Hippocampal formation (tissue), 2 donors: ENCODE results near the gene RFPL3.
"Not testable (repeated sequence)": the region's sequence is repeated elsewhere in the genome, so short reads cannot be mapped to it uniquely, and the experiment has no call there.

Experiments used
- DNase-seq, 2 donors: peaks; one replicate each; lab custom pipeline; 2025; lab: John Stamatoyannopoulos, UW

Gene RFPL3

DNA sequence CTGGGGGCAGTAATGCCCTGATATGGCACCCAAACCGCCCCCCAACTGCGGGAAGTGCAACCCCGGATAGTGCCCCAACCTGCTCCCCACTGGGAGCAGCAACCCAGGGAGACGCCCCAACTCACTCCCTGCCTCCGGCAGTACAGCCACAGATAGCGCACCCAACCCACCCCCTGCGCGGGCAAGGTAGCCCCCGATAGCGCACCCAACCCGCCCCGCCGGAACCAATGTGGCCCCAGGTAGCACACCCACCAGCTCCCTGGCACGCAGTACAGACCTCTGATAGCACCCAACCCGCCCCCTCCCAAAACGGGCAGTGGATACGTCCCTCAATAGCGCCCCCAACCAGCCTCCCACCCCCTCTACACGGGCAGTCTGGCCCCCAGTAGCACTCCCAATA is 3.8 kb upstream of the RFPL3 start:
- DNase-seq: no peak

DNA sequence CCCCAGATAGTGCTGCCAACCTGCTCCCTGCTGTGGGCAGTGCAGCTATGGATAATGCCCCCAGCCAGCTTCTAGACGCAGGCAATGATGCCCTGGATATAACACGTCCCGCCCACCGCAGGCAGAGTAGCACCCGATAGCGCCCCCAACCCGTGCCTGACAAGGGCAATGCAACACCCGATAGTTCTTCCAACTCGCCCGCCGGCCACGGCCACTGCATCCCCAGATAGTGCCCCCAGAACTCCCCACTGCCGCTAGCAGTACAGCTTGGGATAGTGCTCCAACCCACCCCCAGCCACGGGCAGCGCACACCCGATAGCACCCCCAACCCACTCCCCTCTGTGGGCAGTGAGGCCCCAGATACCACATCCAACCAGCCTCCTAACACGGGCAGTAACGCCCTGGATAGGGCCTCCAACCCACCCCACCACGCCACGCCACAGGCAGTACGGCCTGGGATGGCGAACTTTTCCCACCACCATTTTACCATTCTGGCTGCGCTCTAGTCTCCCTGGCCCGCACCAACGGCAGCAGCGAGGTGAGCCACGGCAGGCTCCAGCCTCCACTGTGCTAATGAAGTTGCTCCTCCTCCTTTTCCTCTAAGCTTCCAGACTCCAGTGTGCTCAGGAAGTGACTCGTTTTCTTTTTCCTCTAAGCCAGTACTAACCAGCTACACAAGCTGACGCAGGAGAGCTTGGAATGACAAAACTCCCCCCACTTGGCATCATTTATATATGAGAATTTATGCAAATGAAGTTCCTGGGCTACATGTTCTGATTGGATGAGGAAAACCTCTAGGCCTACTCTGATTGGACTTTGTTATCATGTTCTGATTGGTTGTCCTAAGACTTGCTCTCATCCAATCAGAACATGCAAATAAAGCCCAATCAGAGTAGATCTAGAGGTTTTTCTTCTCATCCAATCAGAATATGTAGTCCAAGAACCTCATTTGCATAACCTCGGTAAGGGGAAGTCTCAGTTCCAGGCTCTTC is 3.0 kb upstream of the RFPL3 start:
- no peak for DNase-seq

DNA sequence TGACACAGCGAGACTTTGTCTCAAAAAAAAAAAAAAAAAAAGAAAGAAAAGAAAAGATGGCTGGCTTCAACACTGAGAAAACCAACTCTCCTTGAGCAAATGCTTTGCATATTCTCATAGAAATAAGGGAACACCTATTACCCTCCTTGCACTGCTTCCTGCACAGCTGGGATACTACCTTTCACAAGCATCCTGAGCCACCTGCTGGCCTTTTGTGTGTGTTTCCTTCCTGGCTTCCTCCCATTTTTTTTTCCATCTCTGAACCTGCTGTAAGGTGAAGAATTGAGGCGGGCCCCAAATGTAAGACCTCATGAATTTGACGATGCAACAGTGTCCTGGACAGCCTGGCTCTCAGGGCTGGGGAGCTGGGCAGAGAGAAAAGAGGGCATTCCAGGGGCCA is 1.9 kb upstream of the RFPL3 start:
- DNase-seq: no peak

DNA sequence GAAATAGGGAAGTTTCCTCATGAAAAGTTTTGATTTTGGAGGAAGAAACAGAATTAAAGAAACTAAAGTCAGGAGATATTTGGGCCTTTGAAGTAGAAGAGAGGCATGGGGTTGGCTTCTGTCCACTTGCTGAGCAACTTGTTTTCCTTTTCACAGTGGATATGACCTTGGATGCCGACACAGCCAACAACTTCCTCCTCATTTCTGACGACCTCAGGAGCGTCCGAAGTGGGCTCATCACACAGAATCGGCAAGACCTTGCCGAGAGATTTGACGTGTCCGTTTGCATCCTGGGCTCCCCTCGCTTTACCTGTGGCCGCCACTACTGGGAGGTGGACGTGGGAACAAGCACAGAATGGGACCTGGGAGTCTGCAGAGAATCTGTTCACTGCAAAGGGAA is 2.4 kb downstream of the RFPL3 start:
- not testable (repeated sequence) for DNase-seq

DNA sequence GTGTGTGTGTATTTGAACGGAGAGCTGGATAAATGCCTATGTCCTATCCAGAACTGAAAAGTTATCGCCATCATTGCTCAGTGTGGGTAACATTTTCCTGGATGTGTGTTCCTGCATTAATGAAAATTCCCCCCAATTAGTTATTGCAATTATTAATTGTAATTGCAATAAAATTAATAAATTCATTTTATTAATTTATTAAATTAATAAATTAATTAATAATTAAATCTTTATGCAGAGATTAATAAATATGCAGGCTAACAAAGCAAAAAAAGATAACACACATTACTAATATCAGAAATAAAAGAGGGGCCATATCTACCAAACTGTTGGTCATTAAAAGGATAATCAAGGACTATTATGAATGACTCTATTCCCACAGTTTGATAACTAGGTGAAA is 3.6 kb downstream of the RFPL3 start:
- DNase-seq: no peak

DNA sequence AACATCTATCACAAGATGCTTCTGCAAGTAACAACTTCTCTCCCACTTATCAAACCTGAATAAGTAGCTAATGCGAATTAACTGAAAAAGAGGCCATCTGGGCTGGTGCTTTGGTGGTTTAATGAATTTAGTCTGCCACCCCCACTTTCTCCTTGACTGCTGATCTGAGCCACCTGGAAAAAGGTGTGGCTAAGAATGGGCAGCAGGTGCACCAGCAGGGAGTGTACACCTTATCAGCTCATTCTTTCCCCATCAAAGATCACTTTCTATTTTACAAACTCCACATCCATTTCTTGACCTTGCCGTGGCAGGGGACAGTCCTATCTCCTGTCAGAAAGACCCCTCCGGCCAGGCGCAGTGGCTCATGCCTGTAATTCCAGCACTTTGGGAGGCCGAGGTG is 6.5 kb downstream of the RFPL3 start:
- DNase-seq: no peak

DNA sequence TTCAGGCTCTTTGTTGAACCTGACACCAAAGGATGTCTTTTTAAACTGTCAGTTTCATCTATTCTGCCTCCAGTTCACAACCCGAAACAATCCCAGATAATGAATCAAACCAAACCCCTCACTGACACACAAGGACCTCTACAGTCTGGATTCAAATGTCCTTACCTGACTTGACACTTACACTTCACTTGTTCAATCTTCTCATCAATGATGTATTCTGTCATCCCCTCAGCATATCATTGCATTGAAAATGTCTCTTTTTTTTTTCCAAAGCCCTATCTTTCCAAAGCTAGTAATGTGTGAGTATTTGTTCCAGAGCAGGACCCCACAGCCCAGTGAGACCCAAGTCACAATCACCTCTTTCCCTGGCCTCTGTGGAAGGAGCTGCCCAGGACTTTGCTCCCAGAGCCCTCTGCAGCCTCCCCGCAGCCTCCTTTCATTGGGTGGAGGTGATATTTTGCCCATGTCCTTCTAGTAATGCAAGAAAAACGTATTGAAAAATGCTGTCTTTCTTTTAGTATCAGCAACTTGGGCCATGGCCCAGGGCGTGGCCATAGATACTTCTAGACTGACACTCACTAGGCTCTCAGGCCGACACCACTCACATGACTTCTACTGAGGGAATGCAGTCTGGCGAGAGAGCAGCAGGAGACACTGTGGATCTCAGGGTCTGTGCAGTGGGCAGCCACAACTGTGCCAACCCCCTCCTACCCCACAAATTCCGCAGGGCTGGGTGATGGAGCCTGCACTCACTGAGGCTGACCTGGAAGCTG is 18.2 kb downstream of the RFPL3 start:
- no peak for DNase-seq

DNA sequence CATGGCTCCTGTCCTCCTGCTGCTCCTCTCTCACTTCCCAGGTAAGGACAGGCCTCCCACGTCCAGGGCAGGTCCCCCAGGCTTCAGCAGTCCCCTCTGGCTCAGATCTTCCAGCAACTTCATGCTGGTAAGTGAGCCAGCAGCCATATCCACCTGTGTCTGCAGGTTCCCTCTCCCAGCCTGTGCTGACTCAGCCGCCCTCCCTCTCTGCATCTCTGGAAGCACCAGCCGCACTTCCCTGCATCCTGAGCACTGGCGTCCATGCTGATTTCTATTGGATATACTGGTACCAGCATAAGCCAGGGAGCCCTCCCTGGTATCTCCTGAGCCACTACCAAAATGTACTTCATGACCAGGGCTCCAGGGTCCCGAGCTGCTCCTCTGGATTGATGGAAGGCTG is 19.0 kb downstream of the RFPL3 start:
- DNase-seq: no peak

DNA sequence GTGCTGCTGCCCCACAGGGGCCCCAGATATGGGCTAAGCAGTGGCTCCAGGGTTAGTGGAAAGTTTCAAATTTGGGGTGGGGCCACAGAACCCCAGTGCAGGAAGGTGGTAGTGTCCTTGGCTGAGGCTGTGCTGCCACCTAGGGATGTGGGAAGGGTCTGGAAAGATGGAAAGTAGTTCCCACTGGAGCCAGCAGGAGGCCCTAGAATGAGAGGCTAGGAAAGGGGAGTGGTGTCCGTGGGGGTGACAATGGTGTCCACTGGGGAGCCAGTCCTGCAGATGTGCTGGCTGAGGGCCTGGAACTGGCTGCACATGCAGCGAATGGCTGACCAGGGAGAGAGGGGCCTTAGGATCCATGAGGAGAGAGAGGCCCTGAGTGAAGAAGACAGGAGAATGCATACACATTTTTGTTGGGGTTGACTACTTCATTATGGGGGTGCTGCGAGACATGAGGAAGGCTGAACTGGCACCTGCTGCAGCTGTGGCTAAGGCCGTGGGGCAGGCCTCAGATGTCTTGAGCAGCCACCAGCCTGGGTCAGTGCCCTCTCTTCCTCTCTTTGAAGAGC is 21.1 kb downstream of the RFPL3 start:
- peak; percentile 34 to 39 for DNase-seq

DNA sequence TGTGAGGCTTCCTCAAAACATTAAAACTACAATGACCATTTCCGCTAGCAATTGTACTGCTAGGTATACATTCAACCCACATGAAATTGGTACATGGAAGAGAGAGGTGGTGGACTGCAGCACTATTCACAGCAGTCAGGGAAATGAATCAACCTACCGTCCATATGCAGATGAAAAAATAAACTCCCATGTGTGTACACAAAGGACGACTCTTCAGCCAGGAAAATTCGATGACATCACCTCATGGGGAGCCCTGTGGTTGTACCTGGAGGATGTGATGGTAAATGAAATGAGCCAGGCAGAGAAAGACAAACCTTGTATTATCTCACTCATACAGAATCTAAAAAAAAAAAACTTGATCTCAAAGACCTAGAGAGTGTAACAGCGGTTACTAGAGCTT is 23.3 kb downstream of the RFPL3 start:
- DNase-seq: no peak

DNA sequence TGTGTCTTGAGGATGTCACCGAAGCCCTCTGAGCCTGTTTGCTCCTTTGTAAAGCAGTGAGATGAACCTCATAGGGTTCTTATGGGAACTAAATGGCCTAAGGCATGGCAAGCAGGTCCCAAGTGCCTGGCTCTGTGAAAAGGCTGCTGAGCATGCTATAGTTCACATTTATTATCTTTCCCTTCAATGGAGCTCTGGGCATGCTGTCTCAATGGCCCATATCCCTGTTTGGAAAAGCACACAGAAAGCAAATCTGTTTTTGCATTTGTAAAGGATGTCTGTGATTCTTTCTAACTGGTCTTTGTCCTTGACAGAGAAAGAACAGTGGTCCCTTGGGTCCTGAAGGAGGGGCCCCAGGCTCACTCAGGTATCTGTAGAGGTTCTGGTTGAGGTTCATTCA is 28.0 kb downstream of the RFPL3 start:
- DNase-seq: no peak

DNA sequence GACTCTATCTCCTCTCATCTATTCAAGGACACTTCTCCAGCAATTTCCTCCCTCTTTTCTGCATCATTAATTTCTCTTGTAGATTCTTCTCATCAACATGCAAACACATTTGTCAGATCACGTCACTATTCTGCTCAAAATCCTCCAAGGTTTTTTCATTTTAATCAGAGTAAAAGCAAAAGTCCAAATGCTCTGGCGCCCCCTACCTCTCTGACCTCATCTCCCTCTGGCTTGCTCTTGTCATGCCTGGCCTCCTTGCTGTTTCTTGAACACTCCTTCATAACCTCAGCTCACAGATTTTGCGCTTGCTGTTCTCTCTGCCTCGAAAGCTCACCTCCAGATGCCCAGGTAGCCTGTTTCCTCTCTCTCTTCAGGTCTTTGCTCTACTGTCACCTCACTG is 32.0 kb downstream of the RFPL3 start:
- no peak for DNase-seq

DNA sequence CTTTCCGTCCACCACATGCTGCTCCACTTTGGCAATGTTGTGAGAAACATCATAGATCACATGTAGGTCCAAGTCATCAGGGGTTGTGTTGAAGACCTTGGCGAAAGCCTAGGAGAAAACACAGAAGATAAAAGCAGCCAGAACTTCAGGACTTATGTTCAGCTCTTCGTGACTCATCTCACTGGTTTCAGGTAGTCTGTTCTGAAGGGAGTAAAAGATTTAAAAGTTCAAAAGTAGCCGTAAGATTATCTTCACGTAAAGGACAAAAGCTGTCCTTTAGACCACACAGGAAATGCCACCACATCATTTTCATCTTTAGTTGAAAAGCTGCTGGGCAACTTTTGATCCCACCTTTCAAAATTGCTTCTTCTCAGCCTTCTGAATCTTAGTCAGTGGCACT is 37.4 kb downstream of the RFPL3 start:
- DNase-seq: no peak

DNA sequence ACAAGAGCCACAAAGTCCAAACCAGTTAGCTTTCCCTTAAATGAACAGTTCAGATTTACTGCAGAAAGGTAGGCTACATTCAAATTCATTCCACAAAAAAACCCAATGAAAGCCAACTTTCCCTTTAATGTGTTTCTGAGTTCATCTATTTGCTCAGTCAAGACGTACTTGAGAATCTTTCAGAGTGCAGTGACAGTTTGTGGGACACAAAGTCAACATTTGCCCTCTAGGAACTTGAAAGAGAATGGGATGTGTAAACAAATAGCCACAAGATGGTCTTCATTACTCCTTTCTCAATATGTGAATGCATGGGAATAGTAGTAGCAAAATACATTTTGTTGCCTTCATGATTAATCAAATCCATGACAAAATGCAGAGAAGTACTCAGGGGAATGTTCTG is 38.6 kb downstream of the RFPL3 start:
- no peak for DNase-seq

DNA sequence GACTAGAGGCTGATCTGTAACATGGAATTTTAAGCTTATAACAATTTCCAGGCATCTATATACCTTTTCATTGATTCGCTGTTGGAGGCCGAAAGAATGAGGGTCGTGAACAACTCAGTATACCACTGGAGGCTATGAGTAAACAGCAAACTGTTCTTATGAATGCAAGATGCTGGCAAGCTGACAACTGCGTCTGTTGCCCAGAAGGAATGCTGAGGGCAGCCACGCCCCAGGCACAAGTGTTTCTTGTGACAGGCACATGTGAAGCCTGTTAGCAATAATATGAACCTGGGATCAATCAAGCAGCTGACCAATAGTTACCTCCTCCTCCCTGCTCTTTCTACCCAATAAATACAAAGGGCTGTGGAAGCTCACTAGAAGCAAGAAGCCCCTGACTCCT is 39.1 kb downstream of the RFPL3 start:
- DNase-seq: no peak

DNA sequence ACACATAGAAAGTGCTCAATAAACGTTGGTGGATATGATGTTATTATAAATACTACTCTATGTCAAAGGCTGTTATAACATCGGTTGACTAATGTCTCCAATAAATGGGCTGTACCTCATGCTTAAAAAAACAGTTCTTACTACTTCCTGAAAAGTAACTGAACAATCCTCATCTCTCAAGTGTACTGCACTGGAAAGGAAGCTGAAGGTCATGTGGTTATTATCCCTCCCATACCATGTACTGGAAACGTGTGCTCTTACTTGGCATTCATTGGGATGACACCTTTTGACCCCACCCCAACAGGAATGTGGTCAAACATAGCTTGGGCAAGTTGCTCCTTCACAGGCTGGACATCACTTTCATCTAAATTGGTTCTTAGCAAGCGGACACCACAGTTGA is 43.8 kb downstream of the RFPL3 start:
- no peak for DNase-seq

DNA sequence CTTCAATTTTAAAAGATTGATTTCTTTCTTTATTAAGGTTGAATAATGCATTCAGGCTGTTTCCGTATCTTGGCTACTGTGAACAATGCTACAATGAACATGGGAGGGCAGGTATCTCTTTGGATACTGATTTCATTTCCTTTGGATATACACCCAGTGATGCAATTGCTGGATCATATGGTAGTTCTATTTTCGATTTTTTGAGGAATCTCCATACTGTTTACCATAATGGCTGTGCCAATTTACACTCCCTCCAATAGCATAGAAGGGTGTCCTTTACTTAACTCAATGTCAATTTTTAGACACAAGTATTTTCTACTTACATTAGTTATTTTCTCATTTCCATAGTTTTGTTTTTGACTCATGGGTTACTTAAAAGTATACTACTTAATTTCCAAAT is 46.4 kb downstream of the RFPL3 start:
- DNase-seq: no peak

DNA sequence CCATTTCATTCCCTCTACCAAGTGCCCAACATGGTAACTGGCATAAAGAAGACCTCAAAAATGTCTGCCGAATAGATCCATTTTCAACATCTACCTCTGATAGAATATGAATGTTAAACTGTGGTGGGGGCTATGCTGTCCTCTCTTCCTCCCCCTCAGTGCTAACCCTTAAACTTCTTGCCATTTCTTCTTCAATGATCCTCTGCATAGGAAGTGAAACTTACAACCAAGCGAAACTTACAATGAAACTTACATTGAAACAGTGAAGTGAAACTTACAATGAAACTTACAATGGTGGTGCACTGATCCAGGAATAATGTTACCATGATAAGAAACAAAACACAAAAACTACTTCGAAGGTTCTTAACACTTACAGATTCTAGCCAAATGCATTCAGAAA is 49.6 kb downstream of the RFPL3 start:
- DNase-seq: no peak

DNA sequence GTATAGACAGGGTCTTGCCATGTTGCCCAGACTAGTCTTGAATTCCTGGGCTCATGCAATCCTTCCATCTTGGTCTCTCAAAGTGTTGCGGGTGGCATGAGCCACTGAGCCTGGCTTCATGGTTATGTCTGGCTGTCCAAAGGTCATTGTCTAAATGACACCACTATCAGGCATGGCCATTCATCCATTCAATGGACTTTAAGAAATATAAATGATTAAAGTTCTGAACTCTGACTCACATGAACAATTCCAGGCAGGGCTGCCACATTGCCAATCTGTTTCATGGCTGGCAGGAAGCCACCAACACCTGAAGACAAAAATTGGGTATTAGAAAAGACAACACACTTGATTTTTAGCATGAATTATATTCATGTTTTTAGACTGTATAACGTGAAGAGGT is 50.3 kb downstream of the RFPL3 start:
- DNase-seq: no peak

DNA sequence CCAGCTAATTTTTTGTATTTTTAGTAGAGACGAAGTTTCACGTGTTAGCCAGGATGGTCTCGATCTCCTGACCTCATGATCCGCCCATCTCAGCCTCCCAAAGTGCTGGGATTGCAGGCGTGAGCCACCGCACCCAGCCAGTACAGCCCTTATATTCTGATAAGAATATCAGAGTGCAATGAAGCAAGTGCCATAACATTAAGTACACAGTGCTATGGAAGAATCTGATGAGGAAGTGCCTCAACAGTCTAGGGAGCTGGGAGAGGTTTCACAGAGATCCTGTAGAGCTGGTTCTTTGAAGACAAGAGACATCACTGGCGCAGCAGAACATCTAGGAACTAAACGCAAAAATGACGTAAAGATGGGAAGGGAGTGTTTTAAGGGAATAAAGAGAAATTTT is 52.3 kb downstream of the RFPL3 start:
- no peak for DNase-seq

DNA sequence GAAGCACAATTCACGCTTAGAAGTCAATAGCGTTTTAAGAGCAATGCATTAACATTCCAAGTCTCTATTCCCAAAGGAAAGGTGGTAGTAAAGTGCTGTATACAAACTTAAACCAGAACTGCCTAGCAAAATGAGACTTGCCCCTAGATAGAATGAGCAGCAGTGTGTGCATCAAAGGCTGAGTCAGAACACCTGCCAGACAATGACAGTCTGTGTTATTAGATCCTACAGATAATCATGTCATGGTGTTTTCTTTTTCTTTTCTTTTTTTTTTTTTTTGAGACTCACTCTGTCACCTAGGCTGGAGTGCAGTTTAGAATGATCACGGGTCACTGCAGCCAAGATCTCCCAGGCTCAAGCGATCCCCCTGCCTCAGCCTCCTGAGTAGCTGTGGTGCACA is 52.8 kb downstream of the RFPL3 start:
- no peak for DNase-seq
